H1 (cell line): ENCODE measurements around the gene TSPAN9.

ENCODE experiments used
- ATF2 ChIP-seq: IDR thresholded peaks from 2 replicates; pipeline ENCODE4 v1.6.1; 2012; ENCODE audit warnings: low read length, inconsistent platforms
- BCL11A ChIP-seq, 2 experiments: IDR thresholded peaks; one replicate each; pipeline ENCODE4 v1.6.1; 2011; ENCODE audit warnings: low read depth in 2 of 2, low read length in 2 of 2, mild to moderate bottlenecking in 2 of 2
- CREB1 ChIP-seq: IDR thresholded peaks from 2 replicates; pipeline ENCODE4 v1.6.1; 2012; ENCODE audit warnings: inconsistent platforms
- CTCF ChIP-seq, 3 experiments: IDR thresholded peaks; 1 replicate in 2 of 3; 2 replicates in 1 of 3; pipeline versions ENCODE4 v1.5.1 to v1.6.1; 2011; ENCODE audit warnings: low read length in 3 of 3, mild to moderate bottlenecking in 3 of 3, inconsistent platforms in 2 of 3, low read depth in 1 of 3, moderate library complexity in 1 of 3; ENCODE audit not compliant: insufficient read depth in 1 of 3; ENCODE audit errors: control extremely low read depth in 1 of 3
- E2F6 ChIP-seq: IDR thresholded peaks from 2 replicates; pipeline ENCODE4 v1.6.1; 2012; ENCODE audit warnings: inconsistent platforms
- EZH2 ChIP-seq: fragments of 200-600 bp; sonication (generic); IDR thresholded peaks from 2 replicates; pipeline ENCODE4 v1.7.1; 2012; ENCODE audit warnings: low read depth, mild to moderate bottlenecking, moderate library complexity, low read length, inconsistent platforms; ENCODE audit not compliant: severe bottlenecking
- MAX ChIP-seq: IDR thresholded peaks from 2 replicates; pipeline ENCODE4 v1.6.1; 2012; ENCODE audit warnings: inconsistent platforms
- POLR2A ChIP-seq, 2 experiments: IDR thresholded peaks; 1 replicate in 1 of 2; 2 replicates in 1 of 2; pipeline ENCODE4 v1.6.1; 2011; ENCODE audit warnings: low read depth in 2 of 2, low read length in 2 of 2, mild to moderate bottlenecking in 2 of 2; ENCODE audit errors: control extremely low read depth in 1 of 2
- POLR2AphosphoS5 ChIP-seq: IDR thresholded peaks from 2 replicates; pipeline ENCODE4 v1.6.1; 2011; ENCODE audit warnings: low read depth, low read length
- RAD21 ChIP-seq, 2 experiments: IDR thresholded peaks in 1 of 2; conservative IDR thresholded peaks in 1 of 2; 2 replicates each; pipeline ENCODE4 v1.6.1; 2011; ENCODE audit warnings: low read depth in 2 of 2, low read length in 2 of 2, improper control_type of control experiment in 1 of 2, inconsistent platforms in 1 of 2, mild to moderate bottlenecking in 1 of 2, moderate library complexity in 1 of 2
- SP1 ChIP-seq: IDR thresholded peaks from 2 replicates; pipeline ENCODE4 v1.6.1; 2011; ENCODE audit warnings: low read depth, low read length

- TF ChIP-seq CTCF (IDR thresholded peaks at IDR 0.05; ENCODE audit: control extremely low read depth in 1 of 3, insufficient read depth in 1 of 3, low read depth in 1 of 3, low read length in 3 of 3) (no peak), BCL11A (IDR thresholded peaks at IDR 0.05; ENCODE audit: low read depth in 2 of 2, low read length in 2 of 2) (no peak), EZH2 (no peak), POLR2A (IDR thresholded peaks at IDR 0.05; ENCODE audit: control extremely low read depth in 1 of 2, low read depth in 2 of 2, low read length in 2 of 2) (no peak), E2F6 (no peak), CREB1 (no peak), ATF2 (no peak), MAX (no peak), SP1 (no peak), RAD21 (IDR thresholded peaks at IDR 0.05 in 1 of 2, conservative IDR thresholded peaks at IDR 0.05 in 1 of 2; ENCODE audit: low read depth in 2 of 2, low read length in 2 of 2) (no peak), POLR2AphosphoS5 (no peak)
These were observed 233.8 kb downstream of the TSPAN9 start for GRCh38 chr12:3311027-3311402.
